OCI-LY7 (cell line): Measurements from ENCODE around the gene MGME1.

ENCODE experiments used
- CTCF ChIP-seq: fragments of 200-600 bp; sonication (generic); conservative IDR thresholded peaks from 2 replicates; pipeline ENCODE4 v1.5.1; 2014; ENCODE audit warnings: mild to moderate bottlenecking, antibody characterized with exemption, low read length, moderate library complexity, mixed read lengths
- EZH2phosphoT487 ChIP-seq: fragments of 200-600 bp; sonication (generic); IDR thresholded peaks from 2 replicates; pipeline ENCODE4 v1.6.1; 2018; ENCODE audit warnings: low read depth, borderline replicate concordance, mild to moderate bottlenecking, mixed run types, antibody characterized with exemption, low read length, moderate library complexity, mixed read lengths

GRCh38 chr20:18011951-18012645, 43.3 kb downstream of the MGME1 start:
- no peak for TF ChIP-seq CTCF
- no peak for TF ChIP-seq EZH2phosphoT487
